GM08714 (cell line): ENCODE data around the gene NDST1.
"Not testable (repeated sequence)": the region's sequence is repeated elsewhere in the genome, so short reads cannot be mapped to it uniquely, and the experiment has no call there.

Source experiments
- H3K4me3 ChIP-seq: fragments of 200-500 bp; sonication (Bioruptor generic); 2 replicates; pipeline ENCODE4 v1.5.1; 2014; ENCODE audit warnings: mild to moderate bottlenecking, low read length, inconsistent platforms
- ZNF274 ChIP-seq: IDR thresholded peaks from 2 replicates; pipeline ENCODE4 v1.6.1; 2012; ENCODE audit warnings: mild to moderate bottlenecking, low read depth, low read length

Gene NDST1

DNA sequence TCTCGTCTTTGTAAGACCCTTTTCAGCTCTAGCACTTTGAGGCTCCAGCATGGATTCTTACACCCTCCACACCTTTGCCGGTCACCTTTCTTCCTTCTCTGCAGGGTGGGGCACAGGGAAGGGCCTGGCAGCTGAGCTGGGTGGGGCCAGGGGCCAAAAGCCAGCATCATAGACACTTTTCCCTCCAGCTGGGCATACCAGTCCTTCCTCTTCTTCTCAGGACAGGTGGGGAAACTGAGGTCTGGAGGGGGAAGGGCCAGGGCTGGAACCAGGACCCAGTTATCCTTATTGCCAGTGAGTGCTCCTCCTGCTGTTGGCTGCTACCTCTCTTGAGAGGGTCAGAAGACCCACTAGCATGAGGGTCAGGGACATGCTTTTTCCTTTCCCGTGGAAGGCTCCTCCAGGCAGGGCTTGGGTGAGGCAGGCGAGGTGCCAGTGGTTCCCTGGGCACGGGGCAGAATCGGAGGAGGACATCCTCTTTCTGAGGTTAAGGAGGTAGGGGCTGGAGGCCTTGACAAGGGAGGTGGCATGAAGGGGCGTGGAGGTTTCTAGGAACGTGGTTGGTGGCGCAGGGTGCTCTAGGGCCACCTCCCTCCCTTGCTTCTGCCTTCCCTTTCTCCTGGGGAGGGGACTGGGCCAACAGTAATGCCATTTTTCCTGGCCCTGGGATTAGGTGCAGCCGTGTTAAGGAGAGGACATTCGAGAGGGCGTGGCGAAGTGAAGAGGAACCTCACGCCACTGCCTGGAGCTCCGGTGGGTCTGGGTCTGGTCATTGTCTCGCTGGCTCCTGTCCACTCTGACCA is at the start of gene NDST1:
Gene NDST1, plus strand, starts transcription at position 658 of the 803 bp plus-strand sequence. CDS start 13,124 bp downstream, outside the sequence.
- H3K4me3 ChIP-seq = no peak within 1 kb of the TSS
- no peak for TF ChIP-seq ZNF274

GRCh38 chr5:150458802-150459557 is 49.0 kb upstream of the NDST1 start:
- no peak overlapping the region for H3K4me3 ChIP-seq
- no peak for TF ChIP-seq ZNF274

- TF ChIP-seq ZNF274 = no peak
- no peak overlapping the region for H3K4me3 ChIP-seq
Measured at GRCh38 chr5:150460781-150461180, 47.1 kb upstream of the NDST1 start.

- no peak overlapping the region for H3K4me3 ChIP-seq
- no peak for TF ChIP-seq ZNF274
Measured at GRCh38 chr5:150461231-150461630, 46.7 kb upstream of the NDST1 start.

- no peak overlapping the region for H3K4me3 ChIP-seq
- no peak for TF ChIP-seq ZNF274
Measured at GRCh38 chr5:150464554-150465012, 43.3 kb upstream of the NDST1 start.

DNA sequence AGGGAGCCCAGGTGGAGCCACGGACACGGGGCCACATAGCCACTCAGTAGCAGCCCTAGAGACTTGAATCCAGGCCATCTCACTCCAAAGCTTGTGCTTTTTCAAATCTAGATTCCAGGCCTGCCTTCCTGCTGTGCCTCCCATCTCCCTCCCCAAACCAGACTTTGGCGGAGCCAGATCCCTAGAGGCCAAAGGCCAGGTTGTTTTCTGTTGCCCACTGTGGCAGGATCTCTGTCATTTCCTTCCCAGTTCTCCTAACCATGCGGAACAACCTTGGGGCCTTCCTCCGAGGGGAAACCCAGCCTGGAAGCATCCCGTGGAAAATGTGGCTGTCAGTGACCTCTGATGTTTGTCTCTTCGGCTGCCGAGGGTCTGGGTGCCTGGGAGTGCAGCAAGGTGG is 42.0 kb upstream of the NDST1 start:
- H3K4me3 ChIP-seq = no peak overlapping the region
- no peak for TF ChIP-seq ZNF274

GRCh38 chr5:150468206-150468605 is 39.7 kb upstream of the NDST1 start:
- TF ChIP-seq ZNF274 = no peak
- H3K4me3 ChIP-seq = no peak overlapping the region

DNA sequence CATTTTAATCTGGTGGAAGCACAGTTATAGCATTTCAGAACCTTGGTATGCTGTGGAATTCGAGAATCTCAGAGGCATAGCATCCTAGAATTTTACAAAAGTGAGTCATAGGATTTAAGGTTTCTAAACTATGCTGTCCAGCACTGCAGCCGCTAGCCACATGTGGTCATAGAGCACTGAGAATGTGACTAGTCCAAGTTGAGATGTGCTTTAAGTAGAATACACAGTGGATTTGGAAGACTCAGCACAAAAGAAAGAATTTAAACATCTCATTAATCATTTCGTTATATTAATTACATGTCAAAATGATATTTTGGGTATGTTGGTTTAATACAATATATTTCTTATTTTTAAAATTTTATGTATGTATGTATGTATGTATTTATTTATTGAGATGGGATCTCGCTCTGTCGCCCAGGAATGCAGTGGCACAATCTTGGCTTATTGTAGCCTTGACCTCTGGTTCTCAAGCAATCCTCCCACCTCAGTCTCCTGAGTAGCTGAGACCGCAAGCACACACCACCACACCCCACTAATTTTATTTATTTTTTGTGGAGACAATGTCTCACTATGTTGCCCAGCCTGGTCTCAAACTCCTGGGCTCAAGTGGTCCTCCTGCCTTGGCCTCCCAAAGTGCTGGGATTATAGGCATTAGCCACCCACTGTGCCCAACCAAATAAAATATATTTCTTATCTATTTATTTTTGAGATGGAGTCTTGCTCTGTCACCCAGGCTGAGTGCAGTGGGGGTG is 38.0 kb upstream of the NDST1 start:
- no peak for TF ChIP-seq ZNF274
- no peak overlapping the region for H3K4me3 ChIP-seq

DNA sequence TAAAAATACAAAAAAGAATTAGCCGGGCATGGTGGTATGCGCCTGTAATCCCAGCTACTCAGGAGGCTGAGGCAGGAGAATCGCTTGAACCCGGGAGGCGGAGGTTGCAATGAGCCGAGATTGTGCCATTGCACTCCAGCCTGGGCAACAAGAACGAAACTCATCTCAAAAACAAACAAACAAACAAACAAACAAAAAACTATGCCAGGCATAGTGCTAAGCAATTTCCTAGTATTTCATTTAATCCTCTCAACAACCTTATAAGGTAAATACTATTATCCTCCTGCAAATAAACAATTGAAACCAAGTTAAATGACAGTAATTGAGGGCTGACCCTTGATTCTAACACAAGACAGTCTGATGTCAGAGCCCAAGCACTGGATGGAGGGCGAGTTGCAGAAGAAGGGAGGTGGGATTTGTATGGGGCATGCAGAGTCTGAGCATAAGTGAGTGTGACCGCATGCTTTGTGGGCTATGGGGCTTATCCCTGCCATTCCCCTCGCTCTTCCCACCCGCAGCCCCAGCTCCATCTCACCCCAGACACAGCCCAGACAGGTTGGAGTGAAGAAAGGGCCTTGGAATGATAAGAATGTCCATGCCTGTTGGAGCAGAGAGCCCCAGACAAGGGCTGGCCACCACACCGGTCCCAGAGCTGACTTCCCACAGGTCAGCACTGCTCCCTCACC is 34.1 kb upstream of the NDST1 start:
- no peak overlapping the region for H3K4me3 ChIP-seq
- no peak for TF ChIP-seq ZNF274

GRCh38 chr5:150476568-150476967 is 31.4 kb upstream of the NDST1 start:
- not testable (repeated sequence) for H3K4me3 ChIP-seq

GRCh38 chr5:150479416-150479815 is 28.5 kb upstream of the NDST1 start:
- H3K4me3 ChIP-seq = no peak overlapping the region
- TF ChIP-seq ZNF274 = no peak

DNA sequence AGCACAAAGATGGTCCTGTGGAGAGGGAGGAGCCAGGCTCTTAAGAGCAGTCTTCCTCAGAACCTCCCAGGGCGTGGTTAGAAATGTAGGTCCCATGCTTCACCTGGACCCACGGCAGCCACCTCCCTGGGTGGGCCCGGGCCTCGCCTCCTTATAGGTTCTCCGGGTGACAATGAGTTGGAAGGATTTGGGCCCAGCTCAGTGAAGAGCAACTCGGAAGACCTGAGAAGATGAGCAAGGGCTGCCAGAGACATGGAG is 26.3 kb upstream of the NDST1 start:
- no peak overlapping the region for H3K4me3 ChIP-seq
- no peak for TF ChIP-seq ZNF274

DNA sequence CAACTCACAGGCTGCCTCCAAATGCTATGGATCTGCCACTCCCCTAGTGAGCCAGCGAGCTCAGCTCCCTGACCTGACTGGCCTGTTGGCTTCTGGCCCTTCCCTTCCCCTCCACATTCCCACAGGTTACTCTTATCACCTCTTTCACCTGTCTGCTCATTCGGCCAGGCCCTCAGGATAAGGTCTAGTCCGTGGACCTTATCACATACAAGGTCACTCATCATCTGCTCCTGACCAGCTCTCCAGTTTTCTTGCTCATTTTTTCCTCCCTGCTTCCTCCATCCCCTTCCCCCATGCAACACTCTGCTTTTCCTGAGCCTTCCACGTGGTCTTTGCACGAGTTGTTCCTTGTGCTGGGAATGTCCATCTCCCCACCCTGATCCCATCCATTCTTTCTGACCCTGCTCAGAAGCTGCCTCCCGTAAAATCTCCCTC is 25.9 kb upstream of the NDST1 start:
- no peak overlapping the region for H3K4me3 ChIP-seq
- no peak for TF ChIP-seq ZNF274

DNA sequence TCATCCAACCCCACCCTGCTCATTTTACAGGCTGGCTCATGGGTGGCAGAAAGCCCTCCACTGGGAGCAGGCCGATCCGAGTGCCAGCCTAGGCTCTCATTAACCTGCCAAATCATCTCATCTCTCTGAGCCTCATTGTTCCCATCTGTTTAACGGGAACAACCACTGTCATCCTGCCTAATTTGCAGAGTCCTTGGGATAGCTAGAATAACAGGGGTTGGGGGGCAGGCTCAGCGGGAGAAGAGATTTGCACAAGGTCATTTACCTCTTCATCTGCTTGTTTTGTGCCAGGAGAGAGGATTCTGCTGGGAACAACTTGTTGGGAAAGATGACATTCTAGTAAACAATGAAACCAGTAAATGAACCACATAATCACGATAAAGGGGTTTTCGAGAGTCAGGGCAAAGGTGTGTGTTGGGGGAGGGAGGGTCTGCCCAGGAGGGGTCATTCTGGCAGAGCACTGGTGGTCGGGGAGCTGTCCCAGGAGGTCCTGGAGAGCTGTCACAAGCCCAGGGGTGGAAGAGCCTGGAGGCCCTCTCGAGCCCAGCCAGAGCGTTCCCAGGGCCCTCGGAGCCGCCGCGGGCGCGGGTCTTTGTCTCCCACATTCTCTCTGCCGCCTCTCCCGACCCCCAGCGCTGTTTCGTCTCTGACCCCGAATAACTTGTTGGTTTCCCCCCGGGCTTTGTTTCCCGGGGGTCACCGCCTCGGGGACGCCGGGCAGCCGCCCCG is 22.8 kb upstream of the NDST1 start:
- peak overlapping the region; percentile 72 for H3K4me3 ChIP-seq
- no peak for TF ChIP-seq ZNF274
